ENCODE results near the gene TBCB. TPM values are rescaled to one million over a fixed set of nuclear protein-coding genes. Genes with fewer than 3 reads are reported as not detected.
"Not testable (repeated sequence)": the region's sequence is repeated elsewhere in the genome, so short reads cannot be mapped to it uniquely, and the experiment has no call there.

TBCB gene, protein sequence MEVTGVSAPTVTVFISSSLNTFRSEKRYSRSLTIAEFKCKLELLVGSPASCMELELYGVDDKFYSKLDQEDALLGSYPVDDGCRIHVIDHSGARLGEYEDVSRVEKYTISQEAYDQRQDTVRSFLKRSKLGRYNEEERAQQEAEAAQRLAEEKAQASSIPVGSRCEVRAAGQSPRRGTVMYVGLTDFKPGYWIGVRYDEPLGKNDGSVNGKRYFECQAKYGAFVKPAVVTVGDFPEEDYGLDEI
- total RNA-seq, result 100 to 1,000 TPM; 116 to 248 (median 180) TPM

DNA sequence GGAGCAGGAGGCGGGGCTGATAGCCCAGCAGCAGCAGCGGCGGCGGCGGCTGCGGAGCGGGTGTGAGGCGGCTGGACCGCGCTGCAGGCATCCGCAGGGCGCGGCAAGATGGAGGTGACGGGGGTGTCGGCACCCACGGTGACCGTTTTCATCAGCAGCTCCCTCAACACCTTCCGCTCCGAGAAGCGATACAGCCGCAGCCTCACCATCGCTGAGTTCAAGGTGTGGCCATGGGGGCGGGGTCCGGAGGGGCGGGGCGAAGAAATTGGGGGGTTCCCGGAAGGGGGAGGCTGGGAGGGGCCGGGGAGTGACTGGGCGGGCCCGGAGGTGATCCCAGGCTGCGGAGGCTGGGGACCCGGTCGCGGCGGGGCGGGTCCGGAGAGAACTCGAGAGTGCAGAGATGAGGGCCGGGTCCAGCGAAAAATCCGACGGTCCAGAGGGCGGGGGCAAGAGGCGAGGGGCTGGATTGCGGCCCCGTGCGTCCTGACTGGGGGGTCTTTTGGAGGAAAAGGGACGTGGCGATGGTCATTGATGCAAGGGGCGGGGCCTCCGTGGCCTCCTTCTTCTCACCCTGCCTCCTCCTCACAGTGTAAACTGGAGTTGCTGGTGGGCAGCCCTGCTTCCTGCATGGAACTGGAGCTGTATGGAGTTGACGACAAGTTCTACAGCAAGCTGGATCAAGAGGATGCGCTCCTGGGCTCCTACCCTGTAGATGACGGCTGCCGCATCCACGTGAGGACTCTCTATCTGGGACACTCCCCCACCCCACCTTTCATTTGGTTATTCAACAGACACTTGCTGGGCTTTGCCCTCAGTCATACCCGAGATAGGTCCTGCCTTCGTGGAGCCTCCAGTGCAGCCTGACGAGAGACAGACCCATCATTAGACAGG is at the start of gene TBCB:
Gene TBCB (plus strand): TSS at position 16 of the 891 bp plus-strand sequence. CDS start 93 bp downstream, at position 109.
- peaks cover 0 to 56% (median 18%) of the 10 kb centered on the region in 3 donors for H3K4me1 ChIP-seq
- WGBS, 2 donors (ENCODE audit: low coverage in 1 of 2), result 4 to 10% methylated on average over 6 to 10 of the region's 59 CpGs
- H3K4me3 ChIP-seq, result peak within 1 kb of the TSS; percentile 55 to 89
- H3K36me3 ChIP-seq, result peaks cover 0 to 71% of the 10 kb centered on the region in 2 donors
- H3K27ac ChIP-seq, result peak within 1 kb of the TSS; percentile 68 to 96 (median 93)
- TF ChIP-seq EP300 (IDR thresholded peaks at IDR 0.05) (no peak), POLR2AphosphoS5 (IDR thresholded peaks at IDR 0.05) (peak; percentile 83), POLR2A (IDR thresholded peaks at IDR 0.05) (peak; percentile 68 to 70)
- TF ChIP-seq, protein P1, sequence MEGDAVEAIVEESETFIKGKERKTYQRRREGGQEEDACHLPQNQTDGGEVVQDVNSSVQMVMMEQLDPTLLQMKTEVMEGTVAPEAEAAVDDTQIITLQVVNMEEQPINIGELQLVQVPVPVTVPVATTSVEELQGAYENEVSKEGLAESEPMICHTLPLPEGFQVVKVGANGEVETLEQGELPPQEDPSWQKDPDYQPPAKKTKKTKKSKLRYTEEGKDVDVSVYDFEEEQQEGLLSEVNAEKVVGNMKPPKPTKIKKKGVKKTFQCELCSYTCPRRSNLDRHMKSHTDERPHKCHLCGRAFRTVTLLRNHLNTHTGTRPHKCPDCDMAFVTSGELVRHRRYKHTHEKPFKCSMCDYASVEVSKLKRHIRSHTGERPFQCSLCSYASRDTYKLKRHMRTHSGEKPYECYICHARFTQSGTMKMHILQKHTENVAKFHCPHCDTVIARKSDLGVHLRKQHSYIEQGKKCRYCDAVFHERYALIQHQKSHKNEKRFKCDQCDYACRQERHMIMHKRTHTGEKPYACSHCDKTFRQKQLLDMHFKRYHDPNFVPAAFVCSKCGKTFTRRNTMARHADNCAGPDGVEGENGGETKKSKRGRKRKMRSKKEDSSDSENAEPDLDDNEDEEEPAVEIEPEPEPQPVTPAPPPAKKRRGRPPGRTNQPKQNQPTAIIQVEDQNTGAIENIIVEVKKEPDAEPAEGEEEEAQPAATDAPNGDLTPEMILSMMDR (IDR thresholded peaks at IDR 0.05), result no peak
- no peaks in the 10 kb centered on the region for H3K27me3 ChIP-seq
- ATAC-seq, result peak; percentile 56
- no peaks in the 10 kb centered on the region for H3K9me3 ChIP-seq

DNA sequence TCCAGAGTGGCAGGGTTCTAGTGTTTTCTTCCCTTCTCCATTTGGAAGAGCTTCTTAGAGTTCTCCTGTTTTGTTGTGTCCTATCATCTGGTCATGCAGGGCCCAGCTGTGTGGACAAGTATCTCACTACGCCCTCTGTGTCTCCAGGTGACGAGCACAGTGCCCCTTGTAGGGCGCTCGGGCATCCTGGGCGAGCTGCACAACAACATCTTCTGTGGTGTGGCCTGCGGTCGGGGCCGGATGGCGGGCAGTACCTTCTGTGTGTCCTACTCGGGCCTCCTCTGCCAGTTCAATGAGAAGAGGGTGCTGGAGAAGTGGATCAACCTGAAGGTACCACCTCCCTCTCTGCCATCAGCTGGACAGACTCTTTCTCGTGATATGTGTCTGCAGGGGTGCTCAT is 47.6 kb upstream of the TBCB start:
- no peak overlapping the region for H3K4me3 ChIP-seq
- 100% methylated on average over 1 of the region's 11 CpGs; no CpG with 5 or more reads in 1 of the 2 donors for WGBS, 2 donors (ENCODE audit: low coverage in 1 of 2)
- H3K36me3 ChIP-seq, result no peaks in the 10 kb centered on the region
- no peak overlapping the region for H3K27ac ChIP-seq
- H3K4me1 ChIP-seq, result no peaks in the 10 kb centered on the region
- no peaks in the 10 kb centered on the region for H3K9me3 ChIP-seq
- no peaks in the 10 kb centered on the region for H3K27me3 ChIP-seq
- no peak for ATAC-seq
- TF ChIP-seq POLR2AphosphoS5 (IDR thresholded peaks at IDR 0.05), result no peak
- TF ChIP-seq POLR2A (IDR thresholded peaks at IDR 0.05), result no peak
- TF ChIP-seq, protein P1 (IDR thresholded peaks at IDR 0.05), result no peak
- TF ChIP-seq EP300 (IDR thresholded peaks at IDR 0.05), result no peak

DNA sequence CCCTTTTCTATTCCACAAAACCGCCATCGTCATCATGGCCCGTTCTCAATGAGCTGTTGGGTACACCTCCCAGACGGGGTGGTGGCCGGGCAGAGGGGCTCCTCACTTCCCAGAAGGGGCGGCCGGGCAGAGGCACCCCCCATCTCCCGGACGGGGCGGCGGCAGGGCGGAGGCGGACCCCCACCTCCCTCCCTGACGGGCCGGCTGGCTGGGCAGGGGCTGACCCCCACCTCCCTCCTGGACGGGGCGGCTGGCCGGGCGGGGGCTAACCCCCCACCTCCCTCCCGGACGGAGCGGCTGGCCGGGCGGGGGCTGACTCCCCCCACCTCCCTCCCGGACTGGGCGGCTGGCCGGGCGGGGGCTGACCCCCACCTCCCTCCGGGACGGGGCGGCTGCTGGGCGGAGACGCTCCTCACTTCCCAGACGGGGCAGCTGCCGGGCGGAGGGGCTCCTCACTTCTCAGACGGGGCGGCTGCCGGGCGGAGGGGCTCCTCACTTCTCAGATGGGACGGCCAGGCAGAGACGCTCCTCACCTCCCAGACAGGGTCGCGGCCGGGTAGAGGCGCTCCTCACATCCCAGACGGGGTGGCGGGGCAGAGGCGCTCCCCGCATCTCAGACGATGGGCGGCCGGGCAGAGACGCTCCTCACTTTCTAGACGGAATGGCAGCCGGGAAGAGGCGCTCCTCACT is 46.3 kb upstream of the TBCB start:
- H3K27ac ChIP-seq, H3K27me3 ChIP-seq, H3K36me3 ChIP-seq, H3K4me1 ChIP-seq, H3K9me3 ChIP-seq, H3K4me3 ChIP-seq, ATAC-seq: not testable (repeated sequence)
- WGBS, 2 donors (ENCODE audit: low coverage in 1 of 2), result no CpG with 5 or more reads among the region's 57 CpGs

DNA sequence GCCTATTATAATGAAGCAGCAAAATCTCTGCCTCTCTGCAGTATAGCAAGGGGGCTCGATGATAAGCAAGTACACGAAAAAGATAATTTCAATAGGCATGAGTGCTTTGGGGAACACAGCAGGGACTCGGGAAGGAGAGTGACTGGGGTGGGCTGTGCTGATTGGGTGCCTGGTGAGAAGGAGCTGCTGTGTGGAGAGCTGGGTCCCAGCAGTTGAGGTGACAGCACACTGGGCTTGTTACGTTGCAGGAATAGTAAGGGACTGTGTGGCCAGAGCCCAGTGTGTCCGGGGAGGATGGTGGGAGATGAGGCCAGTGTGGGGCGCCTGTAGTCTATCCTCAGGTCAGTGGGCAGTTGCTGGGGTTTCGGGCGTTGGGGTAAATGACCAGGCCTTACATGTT is 43.2 kb upstream of the TBCB start:
- Histone ChIP-seq H3K9me3 (no peaks in the 10 kb centered on the region), H3K27ac (no peak overlapping the region), H3K4me1 (no peaks in the 10 kb centered on the region), H3K4me3 (no peak overlapping the region), H3K27me3 (no peaks in the 10 kb centered on the region), H3K36me3 (no peaks in the 10 kb centered on the region)
- no peak for TF ChIP-seq POLR2AphosphoS5 (IDR thresholded peaks at IDR 0.05)
- TF ChIP-seq EP300 (IDR thresholded peaks at IDR 0.05), result no peak
- no peak for TF ChIP-seq POLR2A (IDR thresholded peaks at IDR 0.05)
- TF ChIP-seq, protein P1 (IDR thresholded peaks at IDR 0.05), result no peak
- no peak for ATAC-seq
- 50 to 83% methylated on average over 2 to 5 of the region's 8 CpGs for WGBS, 2 donors (ENCODE audit: low coverage in 1 of 2)

All from gastroesophageal sphincter (tissue), 4 donors.